Epithelial cell of proximal tubule (primary cell): Measurements from ENCODE around the gene FAM229A. TPM values are rescaled to one million over a fixed set of nuclear protein-coding genes. Genes with fewer than 3 reads are reported as not detected.
"Not testable (repeated sequence)": the region's sequence is repeated elsewhere in the genome, so short reads cannot be mapped to it uniquely, and the experiment has no call there.

Experiments used
- DNase-seq: peaks from one replicate; pipeline ENCODE4 v3.0.0-alpha.2; 2011; ENCODE audit warnings: low read depth
- H3K4me3 ChIP-seq: 2 replicates; pipeline ENCODE4 v1.5.1; 2011; ENCODE audit warnings: low read depth, mild to moderate bottlenecking, low read length
- CTCF ChIP-seq: conservative IDR thresholded peaks from 2 replicates; pipeline ENCODE4 v1.5.1; 2012; ENCODE audit warnings: low read depth, mild to moderate bottlenecking, low read length
- total RNA-seq: library from RNA; depleted of rRNA; stranded (reverse); fragments of >200 nt; gene quantifications from 2 replicates; pipeline ENCODE4 v1.2.3, GENCODE V29; 2015

The FAM229A gene
- total RNA-seq, 1 donor from 2014 or later: 11.7 TPM

GRCh38 chr1:32363713-32364112, 1.4 kb upstream of the FAM229A start:
- TF ChIP-seq CTCF: no peak
- H3K4me3 ChIP-seq: no peak overlapping the region
- DNase-seq: no peak

- no peak for DNase-seq
- TF ChIP-seq CTCF: peak; percentile 29
- H3K4me3 ChIP-seq: peak overlapping the region; percentile 46
Observed at GRCh38 chr1:32361674-32362473, 411 bp downstream of the FAM229A start.

- no peak for DNase-seq
- H3K4me3 ChIP-seq: no peak overlapping the region
- TF ChIP-seq CTCF: no peak
Observed at GRCh38 chr1:32361308-32361673, 994 bp downstream of the FAM229A start.

GRCh38 chr1:32358435-32358834, 3.9 kb downstream of the FAM229A start:
- H3K4me3 ChIP-seq: no peak overlapping the region
- TF ChIP-seq CTCF: no peak
- no peak for DNase-seq

- TF ChIP-seq CTCF: no peak
- no peak overlapping the region for H3K4me3 ChIP-seq
- no peak for DNase-seq
Observed at GRCh38 chr1:32357614-32358013, 4.7 kb downstream of the FAM229A start.

GRCh38 chr1:32356478-32356877, 5.8 kb downstream of the FAM229A start:
- no peak for DNase-seq
- TF ChIP-seq CTCF: no peak
- no peak overlapping the region for H3K4me3 ChIP-seq

GRCh38 chr1:32355778-32356177, 6.5 kb downstream of the FAM229A start:
- H3K4me3 ChIP-seq, DNase-seq: not testable (repeated sequence)
